ENCODE data around the gene CXCL3.

DNA sequence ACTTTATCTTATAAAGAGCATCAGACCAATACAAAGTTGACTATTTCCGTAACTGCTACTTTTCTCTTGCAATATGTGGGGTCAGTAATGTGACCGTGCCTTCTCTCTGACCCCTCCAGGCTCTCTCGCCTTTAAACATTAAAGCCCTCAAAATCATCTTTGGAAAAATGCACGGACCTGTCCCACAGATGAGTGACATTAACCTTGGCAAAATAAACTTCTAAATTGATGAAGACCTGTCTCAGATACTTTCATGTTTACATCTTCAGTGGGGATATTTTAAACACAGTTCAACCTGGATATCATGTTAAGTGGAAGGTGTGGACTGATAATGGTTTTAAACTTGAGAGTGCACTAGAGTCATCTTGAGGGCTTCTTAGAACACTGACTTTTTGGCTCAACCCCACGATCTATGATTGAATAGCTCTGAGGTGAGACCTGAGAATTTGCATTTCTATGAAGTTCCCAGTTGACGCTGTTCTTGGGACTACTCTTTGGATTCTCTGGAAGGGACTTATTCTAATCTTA, 26.7 kb upstream of the CXCL3 start:
- TF ChIP-seq POLR2A (IDR thresholded peaks at IDR 0.05) (no peak), CTCF (IDR thresholded peaks at IDR 0.05) (no peak)

Data from lower leg skin (tissue), 3 donors.